Glutamatergic neuron (in vitro differentiated cells): ENCODE data around the gene CERS4. TPM values are rescaled to one million over a fixed set of nuclear protein-coding genes. Genes with fewer than 3 reads are reported as not detected.
"Not testable (repeated sequence)": the region's sequence is repeated elsewhere in the genome, so short reads cannot be mapped to it uniquely, and the experiment has no call there.

ENCODE experiments used
- DNase-seq: peaks from one replicate; pipeline ENCODE4 v3.0.0; 2022
- H3K27ac Mint-ChIP-seq: one replicate; pipeline ENCODE4 v1.8.0; 2020; ENCODE audit warnings: mild to moderate bottlenecking, mixed read lengths, inconsistent platforms; ENCODE audit not compliant: unreplicated experiment
- H3K27me3 Mint-ChIP-seq: one replicate; pipeline ENCODE4 v1.8.0; 2020; ENCODE audit warnings: mild to moderate bottlenecking, moderate library complexity, mixed read lengths, inconsistent platforms; ENCODE audit not compliant: unreplicated experiment
- H3K36me3 Mint-ChIP-seq: one replicate; pipeline ENCODE4 v1.8.0; 2020; ENCODE audit warnings: mild to moderate bottlenecking, mixed read lengths, inconsistent platforms; ENCODE audit not compliant: unreplicated experiment
- H3K4me1 Mint-ChIP-seq: one replicate; pipeline ENCODE4 v1.8.0; 2020; ENCODE audit warnings: mild to moderate bottlenecking, low read depth, mixed read lengths, inconsistent platforms; ENCODE audit not compliant: unreplicated experiment
- H3K4me3 Mint-ChIP-seq: one replicate; pipeline ENCODE4 v1.8.0; 2020; ENCODE audit warnings: mild to moderate bottlenecking, mixed read lengths, inconsistent platforms; ENCODE audit not compliant: unreplicated experiment
- H3K9me3 Mint-ChIP-seq: one replicate; pipeline ENCODE4 v1.8.0; 2020; ENCODE audit warnings: mild to moderate bottlenecking, moderate library complexity, mixed read lengths, inconsistent platforms; ENCODE audit not compliant: unreplicated experiment
- CTCF ChIP-seq: fragments of 200-600 bp; sonication (generic); IDR thresholded peaks from one replicate; pipeline ENCODE4 v1.5.0; 2021; ENCODE audit not compliant: partially characterized antibody, unreplicated experiment
- total RNA-seq: library from RNA; stranded (reverse); fragmentation: NEBNext Ultra II Directional; extraction: Animal tissue kit (Norgen Biotek cat#: 25700); gene quantifications from one replicate; pipeline ENCODE4 v1.2.1, GENCODE V29; 2021; ENCODE audit not compliant: unreplicated experiment

Gene CERS4
- total RNA-seq, 1 donor from 2014 or later: 27.3 TPM

GRCh38 chr19:8259922-8260247 is 50.7 kb downstream of the CERS4 start:
- Mint-ChIP-seq H3K27ac (no peak overlapping the region), H3K27me3 (peaks cover 5% of the 10 kb centered on the region), H3K4me1 (no peaks in the 10 kb centered on the region), H3K36me3 (no peaks in the 10 kb centered on the region), H3K9me3 (peaks cover 3% of the 10 kb centered on the region), H3K4me3 (no peak overlapping the region)
- no peak for TF ChIP-seq CTCF
- no peak for DNase-seq

GRCh38 chr19:8261347-8261746 is 52.2 kb downstream of the CERS4 start:
- H3K4me1 Mint-ChIP-seq: no peaks in the 10 kb centered on the region
- H3K4me3 Mint-ChIP-seq: no peak overlapping the region
- no peak for DNase-seq
- no peaks in the 10 kb centered on the region for H3K36me3 Mint-ChIP-seq
- peaks cover 3% of the 10 kb centered on the region for H3K9me3 Mint-ChIP-seq
- H3K27me3 Mint-ChIP-seq: peaks cover 7% of the 10 kb centered on the region
- TF ChIP-seq CTCF: no peak
- H3K27ac Mint-ChIP-seq: no peak overlapping the region

- Mint-ChIP-seq H3K9me3 (peaks cover 3% of the 10 kb centered on the region), H3K4me3 (no peak overlapping the region), H3K4me1 (no peaks in the 10 kb centered on the region), H3K27ac (no peak overlapping the region), H3K36me3 (no peaks in the 10 kb centered on the region), H3K27me3 (peaks cover 7% of the 10 kb centered on the region)
- no peak for DNase-seq
- TF ChIP-seq CTCF: no peak
These were observed 52.7 kb downstream of the CERS4 start for GRCh38 chr19:8261881-8262280.

- Mint-ChIP-seq H3K9me3 (peaks cover 2% of the 10 kb centered on the region), H3K4me3 (no peak overlapping the region), H3K4me1 (no peaks in the 10 kb centered on the region), H3K27me3 (peaks cover 7% of the 10 kb centered on the region), H3K27ac (no peak overlapping the region), H3K36me3 (no peaks in the 10 kb centered on the region)
- TF ChIP-seq CTCF: no peak
- DNase-seq: no peak
These were observed 53.3 kb downstream of the CERS4 start for GRCh38 chr19:8262431-8262830.

- H3K27ac Mint-ChIP-seq, DNase-seq, H3K27me3 Mint-ChIP-seq, H3K4me3 Mint-ChIP-seq, H3K4me1 Mint-ChIP-seq, H3K36me3 Mint-ChIP-seq, H3K9me3 Mint-ChIP-seq: not testable (repeated sequence)
These were observed 55.1 kb downstream of the CERS4 start for GRCh38 chr19:8264248-8264647.

- no peak for TF ChIP-seq CTCF
- Mint-ChIP-seq H3K27me3 (peaks cover 2% of the 10 kb centered on the region), H3K27ac (no peak overlapping the region), H3K4me3 (no peak overlapping the region), H3K9me3 (peaks cover 1% of the 10 kb centered on the region), H3K36me3 (no peaks in the 10 kb centered on the region), H3K4me1 (peaks cover 3% of the 10 kb centered on the region)
- no peak for DNase-seq
These were observed 56.7 kb downstream of the CERS4 start for GRCh38 chr19:8265872-8266271.
